ENCODE data around the gene RRBP1.
A peak's percentile ranks its signal among the peaks of the same experiment; 100 is the strongest.

Gene RRBP1

GRCh38 chr20:17645546-17646208 lies 36.4 kb downstream of the RRBP1 start:
- DNase-seq = no peak

- DNase-seq = no peak
These were observed 37.0 kb downstream of the RRBP1 start for GRCh38 chr20:17645010-17645409.

- DNase-seq = no peak
These were observed 37.6 kb downstream of the RRBP1 start for GRCh38 chr20:17644451-17644850.

GRCh38 chr20:17643531-17644188 lies 38.4 kb downstream of the RRBP1 start:
- no peak for DNase-seq

- no peak for DNase-seq
These were observed 39.4 kb downstream of the RRBP1 start for GRCh38 chr20:17642404-17643269.

GRCh38 chr20:17641993-17642392 lies 40.0 kb downstream of the RRBP1 start:
- DNase-seq = peak; percentile 19

GRCh38 chr20:17641520-17641964 lies 40.5 kb downstream of the RRBP1 start:
- DNase-seq = no peak

- no peak for DNase-seq
These were observed 41.1 kb downstream of the RRBP1 start for GRCh38 chr20:17640875-17641378.

- DNase-seq = no peak
These were observed 41.7 kb downstream of the RRBP1 start for GRCh38 chr20:17640146-17640874.

- DNase-seq = no peak
These were observed 43.1 kb downstream of the RRBP1 start for GRCh38 chr20:17638835-17639407.

GRCh38 chr20:17637985-17638640 lies 43.9 kb downstream of the RRBP1 start:
- no peak for DNase-seq

GRCh38 chr20:17637413-17637780 lies 44.6 kb downstream of the RRBP1 start:
- no peak for DNase-seq

GRCh38 chr20:17636523-17637412 lies 45.3 kb downstream of the RRBP1 start:
- DNase-seq = peak; percentile 86

- DNase-seq = no peak
These were observed 46.5 kb downstream of the RRBP1 start for GRCh38 chr20:17635332-17636244.

GRCh38 chr20:17634661-17635331 lies 47.2 kb downstream of the RRBP1 start:
- DNase-seq = peak; percentile 32

- no peak for DNase-seq
These were observed 48.1 kb downstream of the RRBP1 start for GRCh38 chr20:17633850-17634500.

GRCh38 chr20:17633221-17633849 lies 48.7 kb downstream of the RRBP1 start:
- DNase-seq = no peak

Measured in midbrain (tissue), 1 donor.